WI38 (cell line): Measurements from ENCODE around the gene TSPAN14.
"Not testable (repeated sequence)": the region's sequence is repeated elsewhere in the genome, so short reads cannot be mapped to it uniquely, and the experiment has no call there.

Source experiments
- H3K4me3 ChIP-seq: 2 replicates; pipeline ENCODE4 v1.5.1; 2011; ENCODE audit warnings: low read depth, mild to moderate bottlenecking, control low read depth, low read length
- TF ChIP-seq, protein P1 (sequence below): IDR thresholded peaks from 2 replicates; pipeline ENCODE4 v1.5.1; 2012; ENCODE audit warnings: low read depth, mild to moderate bottlenecking, control low read depth, low read length

TSPAN14 gene

GRCh38 chr10:80414142-80414895 lies 39.8 kb upstream of the TSPAN14 start:
- TF ChIP-seq, protein P1, sequence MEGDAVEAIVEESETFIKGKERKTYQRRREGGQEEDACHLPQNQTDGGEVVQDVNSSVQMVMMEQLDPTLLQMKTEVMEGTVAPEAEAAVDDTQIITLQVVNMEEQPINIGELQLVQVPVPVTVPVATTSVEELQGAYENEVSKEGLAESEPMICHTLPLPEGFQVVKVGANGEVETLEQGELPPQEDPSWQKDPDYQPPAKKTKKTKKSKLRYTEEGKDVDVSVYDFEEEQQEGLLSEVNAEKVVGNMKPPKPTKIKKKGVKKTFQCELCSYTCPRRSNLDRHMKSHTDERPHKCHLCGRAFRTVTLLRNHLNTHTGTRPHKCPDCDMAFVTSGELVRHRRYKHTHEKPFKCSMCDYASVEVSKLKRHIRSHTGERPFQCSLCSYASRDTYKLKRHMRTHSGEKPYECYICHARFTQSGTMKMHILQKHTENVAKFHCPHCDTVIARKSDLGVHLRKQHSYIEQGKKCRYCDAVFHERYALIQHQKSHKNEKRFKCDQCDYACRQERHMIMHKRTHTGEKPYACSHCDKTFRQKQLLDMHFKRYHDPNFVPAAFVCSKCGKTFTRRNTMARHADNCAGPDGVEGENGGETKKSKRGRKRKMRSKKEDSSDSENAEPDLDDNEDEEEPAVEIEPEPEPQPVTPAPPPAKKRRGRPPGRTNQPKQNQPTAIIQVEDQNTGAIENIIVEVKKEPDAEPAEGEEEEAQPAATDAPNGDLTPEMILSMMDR = no peak

GRCh38 chr10:80415734-80416478 lies 38.2 kb upstream of the TSPAN14 start:
- no peak overlapping the region for H3K4me3 ChIP-seq
- TF ChIP-seq, protein P1 = no peak

More at GRCh38 chr10:80414142-80414895, 39.8 kb upstream of the TSPAN14 start:
- H3K4me3 ChIP-seq = no peak overlapping the region

GRCh38 chr10:80416479-80417098 lies 37.5 kb upstream of the TSPAN14 start:
- TF ChIP-seq, protein P1 = no peak
- H3K4me3 ChIP-seq = no peak overlapping the region

DNA sequence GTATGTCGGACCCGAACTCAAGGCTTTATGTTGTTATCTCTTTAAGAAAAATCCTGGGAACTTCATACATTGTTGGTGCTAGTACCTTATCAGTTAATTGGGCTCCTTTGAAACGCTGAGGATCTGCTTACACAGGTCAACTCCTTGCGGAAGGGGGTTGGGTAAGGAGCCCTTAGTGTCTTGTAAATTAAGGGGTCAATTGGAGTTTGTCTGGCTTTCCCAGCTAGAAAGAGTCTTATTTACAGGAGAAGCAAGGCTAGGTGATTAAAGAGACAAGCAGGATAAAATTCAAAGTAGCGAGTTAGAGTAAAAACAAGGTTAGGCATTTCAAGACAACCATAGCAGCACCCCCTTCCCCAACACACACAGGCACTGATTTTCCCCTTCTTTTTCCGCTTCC lies 36.9 kb upstream of the TSPAN14 start:
- not testable (repeated sequence) for H3K4me3 ChIP-seq

DNA sequence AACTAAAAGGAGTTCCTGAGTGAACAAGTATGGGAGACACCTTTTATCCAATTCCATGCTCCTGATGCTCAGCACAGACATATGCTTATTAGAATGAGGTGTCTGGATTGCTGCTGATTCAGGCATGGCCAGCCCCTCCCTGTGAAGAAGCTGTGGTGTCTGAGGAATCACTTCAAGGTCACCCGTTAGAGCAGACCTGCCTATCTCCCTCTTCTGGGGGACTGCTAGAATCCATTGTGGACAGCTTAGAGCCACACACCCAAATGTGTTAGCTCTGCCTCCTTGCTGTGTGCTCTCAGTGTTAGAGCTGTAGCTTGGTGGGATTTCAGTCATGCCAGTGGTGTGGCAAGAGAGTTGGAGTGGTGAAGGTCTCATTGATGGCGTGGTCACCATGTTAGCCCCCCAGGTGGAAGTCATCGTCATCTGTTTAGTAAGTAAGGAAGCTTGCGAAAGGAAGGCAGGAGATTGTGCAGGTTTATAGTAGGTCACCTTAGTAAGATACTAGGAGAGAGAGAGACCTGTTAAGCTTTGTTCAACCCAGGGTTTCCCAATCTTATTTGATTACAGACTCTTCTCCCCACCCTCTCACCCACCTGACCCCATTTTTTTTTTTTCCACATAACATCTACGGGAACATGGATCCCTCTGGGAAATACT lies 32.9 kb upstream of the TSPAN14 start:
- TF ChIP-seq, protein P1 = no peak
- H3K4me3 ChIP-seq = no peak overlapping the region

GRCh38 chr10:80421707-80422536 lies 32.2 kb upstream of the TSPAN14 start:
- H3K4me3 ChIP-seq = no peak overlapping the region
- TF ChIP-seq, protein P1 = no peak

- TF ChIP-seq, protein P1 = no peak
- H3K4me3 ChIP-seq = no peak overlapping the region
Observed at GRCh38 chr10:80425901-80426300, 28.2 kb upstream of the TSPAN14 start.
